K562 (cell line): Measurements from ENCODE around the gene ZNF521. TPM values are rescaled to one million over a fixed set of nuclear protein-coding genes. Genes with fewer than 3 reads are reported as not detected.

Experiments
- ATAC-seq: fragments of 200-7000 bp; cut with Tn5 transposase; 3 replicates; pipeline ENCODE4 v1.9.1; 2020; ENCODE audit warnings: moderate library complexity
- BruUV-seq: library from RNA; stranded (reverse); fragments of 400-500 nt; replicated peaks from 2 replicates; lab custom pipeline; 2021; lab: Mats Ljungman, UMichigan
- CTCF ChIA-PET: fragments of 300-600 bp; formaldehyde crosslinking; extraction: SDS; loops from one replicate; lab custom pipeline; 2021; ENCODE audit warnings: low intra/inter-chr PET ratio; lab: Yijun Ruan, JAX
- POLR2A ChIA-PET: fragments of 300-600, 350-650 bp; sonication (Branson Sonifier 250); formaldehyde crosslinking; extraction: SDS; loops from one replicate; lab custom pipeline; 2021; ENCODE audit warnings: antibody characterized with exemption, inconsistent platforms; lab: Yijun Ruan, JAX
- DNase-seq, 4 experiments: peaks; one replicate each; pipeline versions ENCODE4 v3.0.0 to v3.0.0-alpha.2; 2011 to 2018; ENCODE audit warnings: low spot score in 3 of 4, mixed read lengths in 3 of 4; ENCODE audit errors: extremely low read depth in 1 of 4
- FAIRE-seq: peaks from 2 replicates; lab custom pipeline; 2011; peaks lifted over from hg19 to GRCh38; lab: Jason Lieb, UNC
- H2AFZ ChIP-seq: 2 replicates; pipeline ENCODE4 v1.6.0; 2011; ENCODE audit warnings: low read depth, low read length, control low read depth, inconsistent platforms
- H3K27ac ChIP-seq: fragments of 200-600 bp; 3 replicates; pipeline ENCODE4 v1.8.0; 2011; ENCODE audit warnings: low read depth, mild to moderate bottlenecking, control low read depth, inconsistent platforms, low read length, moderate library complexity, mixed read lengths; ENCODE audit errors: extremely low read depth
- H3K27me3 ChIP-seq, 2 experiments: fragments of 300-600 bp in 1 of 2; 2 replicates in 1 of 2; 3 replicates in 1 of 2; pipeline versions ENCODE4 v1.6.0 to v1.8.0; 2011; ENCODE audit warnings: inconsistent platforms in 2 of 2, low read length in 2 of 2, mild to moderate bottlenecking in 1 of 2, mixed read lengths in 1 of 2, moderate library complexity in 1 of 2; ENCODE audit not compliant: control insufficient read depth in 2 of 2, insufficient read depth in 2 of 2
- H3K36me3 ChIP-seq: fragments of 300-600 bp; 3 replicates; pipeline ENCODE4 v1.8.0; 2011; ENCODE audit warnings: mild to moderate bottlenecking, low read length, inconsistent platforms; ENCODE audit not compliant: control insufficient read depth, insufficient read depth
- H3K4me1 ChIP-seq, 2 experiments: fragments of 200-600 bp in 1 of 2; replicated peaks in 1 of 2; 2 replicates in 1 of 2; 3 replicates in 1 of 2; pipeline versions ENCODE4 v1.5.1 to v1.8.0; 2011; ENCODE audit warnings: inconsistent platforms in 2 of 2, low read length in 2 of 2, mild to moderate bottlenecking in 1 of 2, mixed read lengths in 1 of 2, moderate library complexity in 1 of 2; ENCODE audit not compliant: control insufficient read depth in 2 of 2, insufficient read depth in 2 of 2
- H3K4me2 ChIP-seq: 2 replicates; pipeline ENCODE4 v1.6.1; 2011; ENCODE audit warnings: low read length, control low read depth, inconsistent platforms, mixed read lengths; ENCODE audit not compliant: insufficient read depth
- H3K4me3 ChIP-seq: fragments of 200-600 bp; sonication (generic), shearing (Covaris generic); 2 replicates; pipeline ENCODE4 v1.5.1; 2016; ENCODE audit warnings: control low read depth, inconsistent platforms
- H3K79me2 ChIP-seq: fragments of 200-600 bp; 3 replicates; pipeline ENCODE4 v1.8.0; 2011; ENCODE audit warnings: low read length, inconsistent platforms; ENCODE audit not compliant: control insufficient read depth, insufficient read depth
- H3K9ac ChIP-seq, 2 experiments: 2 replicates each; pipeline versions ENCODE4 v1.6.0 to v1.6.1; 2011; ENCODE audit warnings: low read depth in 2 of 2, low read length in 2 of 2, control low read depth in 1 of 2, inconsistent platforms in 1 of 2, mild to moderate bottlenecking in 1 of 2, mixed read lengths in 1 of 2; ENCODE audit not compliant: insufficient read depth in 1 of 2
- H3K9me1 ChIP-seq: one replicate; pipeline ENCODE4 v1.6.0; 2011; ENCODE audit warnings: inconsistent platforms, mild to moderate bottlenecking, low read length, moderate library complexity; ENCODE audit not compliant: control insufficient read depth, insufficient read depth
- H3K9me3 ChIP-seq: replicated peaks from 2 replicates; pipeline ENCODE4 v1.5.1; 2011; ENCODE audit warnings: low read depth, low read length, inconsistent platforms; ENCODE audit not compliant: control insufficient read depth, insufficient read depth
- H4K20me1 ChIP-seq: replicated peaks from 2 replicates; pipeline ENCODE4 v1.6.1; 2011; ENCODE audit warnings: low read length, inconsistent platforms, mixed read lengths; ENCODE audit not compliant: control insufficient read depth, insufficient read depth
- CHD2 ChIP-seq: IDR thresholded peaks from 2 replicates; pipeline ENCODE4 v1.6.1; 2011; ENCODE audit warnings: low read depth, low read length
- EHMT2 ChIP-seq: fragments of 450-650 bp; IDR thresholded peaks from 2 replicates; pipeline ENCODE4 v1.6.1; 2018; ENCODE audit warnings: antibody characterized with exemption
- ESRRB ChIP-seq: fragments of 250-450 bp; sonication (Bioruptor Pico); IDR thresholded peaks from 2 replicates; pipeline ENCODE4 v1.5.0; 2020; ENCODE audit warnings: mild to moderate bottlenecking, moderate library complexity, borderline replicate concordance
- MCM2 ChIP-seq: fragments of 450-650 bp; IDR thresholded peaks from 2 replicates; pipeline ENCODE4 v1.6.1; 2017; ENCODE audit warnings: low read depth, mild to moderate bottlenecking
- PCBP2 ChIP-seq: fragments of 200-400 bp; formaldehyde crosslinking; IDR thresholded peaks from 2 replicates; pipeline ENCODE4 v1.6.1; 2018; ENCODE audit warnings: low read length, low read depth, mild to moderate bottlenecking, moderate library complexity; ENCODE audit not compliant: poor library complexity, severe bottlenecking
- POLR2B ChIP-seq: fragments of 450-650 bp; IDR thresholded peaks from 2 replicates; pipeline ENCODE4 v1.6.1; 2018; ENCODE audit warnings: low read depth; ENCODE audit not compliant: partially characterized antibody
- TEAD4 ChIP-seq, 2 experiments: sonication (generic) in 1 of 2; formaldehyde crosslinking in 1 of 2; IDR thresholded peaks; 2 replicates each; pipeline versions ENCODE4 v1.6.1 to v1.8.0; 2012 to 2022; ENCODE audit warnings: borderline replicate concordance in 1 of 2, inconsistent platforms in 1 of 2, low read length in 1 of 2, mild to moderate bottlenecking in 1 of 2, missing genetic modification reagents in 1 of 2
- ZEB2 ChIP-seq: fragments of 450-650 bp; IDR thresholded peaks from 2 replicates; pipeline ENCODE4 v1.6.1; 2016
- ZNF212 ChIP-seq: fragments of 450-650 bp; formaldehyde crosslinking; IDR thresholded peaks from 2 replicates; pipeline ENCODE4 v1.4.0; 2020; ENCODE audit warnings: mild to moderate bottlenecking
- ZNF764 ChIP-seq: fragments of 250-450 bp; sonication (Bioruptor Pico); IDR thresholded peaks from 2 replicates; pipeline ENCODE4 v1.4.0; 2020; ENCODE audit warnings: low read depth, mild to moderate bottlenecking, moderate library complexity
- WGBS: fragments of 100-300 bp; shearing (Covaris generic); methylation state at CpG from one replicate; pipeline ENCODE4 v1.1.6; 2016; ENCODE audit warnings: low coverage, mixed read lengths; ENCODE audit not compliant: insufficient coverage; ENCODE audit errors: missing lambda C conversion rate; 5-methylcytosine and 5-hydroxymethylcytosine counted together
- in situ Hi-C: fragments of 300-500 bp; cut with MboI; formaldehyde crosslinking; loops from 4 replicates; pipeline ENCODE4 v1.15.0; 2018; ENCODE audit warnings: inconsistent platforms, mixed read lengths
- intact Hi-C: fragments of 100-400 bp; cut with micrococcal nuclease; formaldehyde crosslinking; loops from 2 replicates; pipeline ENCODE4 v1.14.2; 2022
- polyA plus RNA-seq, 8 experiments: library from polyadenylated mRNA; depleted of rRNA in 4 of 8; stranded (reverse) in 5 of 8; unstranded in 3 of 8; fragments of >200 nt; fragmentation: Nextera tagmentation in 2 of 8; fragmentation: Illumina TruSeq in 1 of 8; extraction: Ambion mirVana in 2 of 8; extraction: Trizol in 1 of 8; gene quantifications; 2 replicates each; pipeline versions ENCODE4 v1.2.1 to v1.2.3, GENCODE V29; 2011 to 2014; ENCODE audit warnings: inconsistent platforms in 1 of 8, missing spikeins in 1 of 8
- total RNA-seq, 7 experiments: library from RNA; depleted of rRNA in 6 of 7; stranded (reverse); fragments of >200 nt in 6 of 7; fragmentation: Illumina TruSeq in 2 of 7; extraction: Trizol in 2 of 7; gene quantifications; 2 replicates each; pipeline versions ENCODE4 v1.2.1 to v1.2.3, GENCODE V29; 2011 to 2021; ENCODE audit warnings: low replicate concordance in 1 of 7
- TF ChIP-seq, protein P1 (sequence below): sonication (generic); formaldehyde crosslinking; IDR thresholded peaks from 2 replicates; pipeline ENCODE4 v1.8.0; 2022; ENCODE audit warnings: missing genetic modification reagents, mild to moderate bottlenecking, moderate library complexity, borderline replicate concordance
- TF ChIP-seq, protein P2 (sequence below): fragments of 250-450 bp; sonication (Bioruptor Pico); IDR thresholded peaks from 2 replicates; pipeline ENCODE4 v1.4.0; 2020; ENCODE audit warnings: borderline replicate concordance
- TF ChIP-seq, protein P3 (sequence below): fragments of 200-800 bp; sonication (Bioruptor generic); IDR thresholded peaks from 2 replicates; pipeline ENCODE4 v1.6.1; 2017; ENCODE audit warnings: missing genetic modification characterization, missing compliant biosample characterization

ZNF521 gene
- total and polyA plus RNA-seq, 9 of the 15 experiments (the other 6 are each of a cell fraction or from before 2014, with no cell fraction given) = 1.2 to 5.8 (median 1.6) TPM

DNA sequence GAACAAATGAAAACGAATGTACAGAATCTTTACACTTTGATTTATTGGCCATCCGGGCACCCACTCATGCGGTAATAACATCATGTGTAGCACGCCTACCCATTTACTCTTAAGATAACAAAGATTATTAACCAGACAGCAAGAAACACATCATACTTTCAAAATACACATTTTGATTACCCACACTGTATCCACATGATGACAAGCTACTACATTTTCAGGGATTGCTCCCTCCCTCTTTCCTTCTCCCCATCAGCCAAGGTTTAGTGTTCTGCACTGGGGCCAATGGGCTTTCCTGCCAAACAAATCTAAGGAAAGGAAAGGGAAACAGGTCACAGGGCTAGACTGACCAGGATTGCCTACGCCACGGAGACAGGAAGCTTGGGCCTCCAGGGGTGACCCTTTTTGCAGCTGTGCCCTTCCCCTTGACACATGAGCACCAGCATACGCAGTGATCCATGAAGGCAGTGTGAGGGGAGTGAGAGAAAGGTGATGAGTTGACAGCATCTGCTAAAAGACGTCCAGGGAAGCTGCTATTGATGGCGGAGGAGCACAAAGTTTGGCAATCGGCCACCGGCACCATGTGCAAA is 76.5 kb downstream of the ZNF521 start:
- Histone ChIP-seq H3K9ac (no peak overlapping the region), H2AFZ (no peak overlapping the region), H3K27ac (no peak overlapping the region), H3K9me1 (no peaks in the 10 kb centered on the region), H3K4me2 (no peak overlapping the region), H3K4me1 (no peaks in the 10 kb centered on the region)
- no peak for FAIRE-seq
- ATAC-seq = no peak
- CTCF ChIA-PET = no interaction called here
- no peak for DNase-seq
- intact Hi-C loops = no loop called here
- 7% methylated on average over 11 of the region's 11 CpGs for WGBS
- TF ChIP-seq, protein P1, sequence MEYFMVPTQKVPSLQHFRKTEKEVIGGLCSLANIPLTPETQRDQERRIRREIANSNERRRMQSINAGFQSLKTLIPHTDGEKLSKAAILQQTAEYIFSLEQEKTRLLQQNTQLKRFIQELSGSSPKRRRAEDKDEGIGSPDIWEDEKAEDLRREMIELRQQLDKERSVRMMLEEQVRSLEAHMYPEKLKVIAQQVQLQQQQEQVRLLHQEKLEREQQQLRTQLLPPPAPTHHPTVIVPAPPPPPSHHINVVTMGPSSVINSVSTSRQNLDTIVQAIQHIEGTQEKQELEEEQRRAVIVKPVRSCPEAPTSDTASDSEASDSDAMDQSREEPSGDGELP (CRISPR knock-in tag) = no peak
- TF ChIP-seq ESRRB (no peak), ZNF764 (CRISPR knock-in tag) (no peak), EHMT2 (no peak), CHD2 (no peak), PCBP2 (no peak), MCM2 (no peak), TEAD4 (IDR thresholded peaks at IDR 0.05; ENCODE audit: low read length) (no peak), TEAD4 (CRISPR knock-in tag; IDR thresholded peaks at IDR 0.05; ENCODE audit: borderline replicate concordance) (no peak), POLR2B (no peak), ZEB2 (no peak), ZNF212 (CRISPR knock-in tag) (no peak)
- TF ChIP-seq, protein P2, sequence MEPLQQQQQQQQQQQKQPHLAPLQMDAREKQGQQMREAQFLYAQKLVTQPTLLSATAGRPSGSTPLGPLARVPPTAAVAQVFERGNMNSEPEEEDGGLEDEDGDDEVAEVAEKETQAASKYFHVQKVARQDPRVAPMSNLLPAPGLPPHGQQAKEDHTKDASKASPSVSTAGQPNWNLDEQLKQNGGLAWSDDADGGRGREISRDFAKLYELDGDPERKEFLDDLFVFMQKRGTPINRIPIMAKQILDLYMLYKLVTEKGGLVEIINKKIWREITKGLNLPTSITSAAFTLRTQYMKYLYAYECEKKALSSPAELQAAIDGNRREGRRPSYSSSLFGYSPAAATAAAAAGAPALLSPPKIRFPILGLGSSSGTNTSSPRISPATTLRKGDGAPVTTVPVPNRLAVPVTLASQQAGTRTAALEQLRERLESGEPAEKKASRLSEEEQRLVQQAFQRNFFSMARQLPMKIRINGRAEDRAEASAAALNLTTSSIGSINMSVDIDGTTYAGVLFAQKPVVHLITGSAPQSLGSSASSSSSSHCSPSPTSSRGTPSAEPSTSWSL (CRISPR knock-in tag) = no peak
- TF ChIP-seq, protein P3, sequence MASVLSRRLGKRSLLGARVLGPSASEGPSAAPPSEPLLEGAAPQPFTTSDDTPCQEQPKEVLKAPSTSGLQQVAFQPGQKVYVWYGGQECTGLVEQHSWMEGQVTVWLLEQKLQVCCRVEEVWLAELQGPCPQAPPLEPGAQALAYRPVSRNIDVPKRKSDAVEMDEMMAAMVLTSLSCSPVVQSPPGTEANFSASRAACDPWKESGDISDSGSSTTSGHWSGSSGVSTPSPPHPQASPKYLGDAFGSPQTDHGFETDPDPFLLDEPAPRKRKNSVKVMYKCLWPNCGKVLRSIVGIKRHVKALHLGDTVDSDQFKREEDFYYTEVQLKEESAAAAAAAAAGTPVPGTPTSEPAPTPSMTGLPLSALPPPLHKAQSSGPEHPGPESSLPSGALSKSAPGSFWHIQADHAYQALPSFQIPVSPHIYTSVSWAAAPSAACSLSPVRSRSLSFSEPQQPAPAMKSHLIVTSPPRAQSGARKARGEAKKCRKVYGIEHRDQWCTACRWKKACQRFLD (CRISPR knock-in tag) = no peak
- TF ChIP-seq, all 486 proteins: peak for 0
- no peak overlapping the region for H3K4me3 ChIP-seq
- in situ Hi-C loops = no loop called here
- no peaks in the 10 kb centered on the region for H3K27me3 ChIP-seq
- POLR2A ChIA-PET = interaction anchor here (2.1 kb wide), 1 partner anchor 16 kb away, joined by 8 read pairs; no protein-coding TSS in a partner anchor
- H4K20me1 ChIP-seq = no peaks in the 10 kb centered on the region
- BruUV-seq = no TSS peak
- H3K79me2 ChIP-seq = no peaks in the 10 kb centered on the region
- 0 out of 2 replicates have a peak, but pooled peaks cover 3% of the 10 kb centered on the region for H3K9me3 ChIP-seq
- no peaks in the 10 kb centered on the region for H3K36me3 ChIP-seq
